ENCODE data around the gene SLC5A4. TPM values are rescaled to one million over a fixed set of nuclear protein-coding genes. Genes with fewer than 3 reads are reported as not detected.

Gene SLC5A4
- total and polyA plus RNA-seq, 2 donors (not counting 1 experiment from before 2014, with no cell fraction given) = not detected

DNA sequence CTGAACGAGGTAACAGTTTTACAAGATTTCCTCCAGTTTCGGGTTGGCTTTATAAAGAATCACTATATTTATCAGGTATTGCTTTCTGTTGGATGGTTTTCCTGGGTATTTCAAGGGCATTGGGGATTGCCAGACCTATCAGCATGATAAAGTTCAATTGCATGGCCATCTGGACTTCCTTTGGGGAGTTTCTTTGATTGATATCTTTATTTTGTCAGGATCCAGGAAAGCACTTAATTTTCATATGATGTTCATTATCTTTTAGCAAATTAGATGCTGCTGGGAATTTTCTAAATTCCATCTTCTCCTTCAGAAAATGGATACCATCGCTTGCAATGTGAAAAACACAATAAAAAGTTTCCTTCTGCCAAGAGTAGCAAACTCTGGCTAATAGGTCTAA is 71.5 kb downstream of the SLC5A4 start:
- no peaks in the 10 kb centered on the region for H3K4me1 Mint-ChIP-seq
- Histone ChIP-seq H3K4me1 (ENCODE audit: control insufficient read depth in 2 of 2, insufficient read depth in 2 of 2, low read length in 2 of 2) (no peaks in the 10 kb centered on the region), H3K4me3 (ENCODE audit: control extremely low read depth in 1 of 5, extremely low read depth in 1 of 5, insufficient read depth in 1 of 5, low read depth in 2 of 5, low read length in 4 of 5) (no peak overlapping the region), H4K20me1 (ENCODE audit: control insufficient read depth, insufficient read depth, low read length, poor library complexity, severe bottlenecking) (no peaks in the 10 kb centered on the region), H3K36me3 (replicated peaks in 1 of 2; ENCODE audit: control extremely low read depth in 1 of 2, control insufficient read depth in 1 of 2, extremely low read depth in 1 of 2, insufficient read depth in 2 of 2, low read length in 1 of 2) (no peaks in the 10 kb centered on the region), H3K9ac (ENCODE audit: low read length) (no peak overlapping the region), H2AFZ (ENCODE audit: insufficient read depth, low read depth, low read length, poor library complexity, severe bottlenecking) (no peak overlapping the region), H3K79me2 (ENCODE audit: control insufficient read depth, insufficient read depth, low read length) (no peaks in the 10 kb centered on the region), H3K27ac (ENCODE audit: low read length in 2 of 2) (no peak overlapping the region), H3K27me3 (replicated peaks in 1 of 4; ENCODE audit: control extremely low read depth in 1 of 4, control insufficient read depth in 3 of 4, insufficient read depth in 4 of 4, low read length in 3 of 4) (peaks cover 0 to 3% (median 0%) of the 10 kb centered on the region in 4 experiments), H3K4me2 (replicated peaks; ENCODE audit: low read depth, low read length, poor library complexity, severe bottlenecking) (no peak overlapping the region), H3K9me3 (ENCODE audit: control extremely low read depth in 1 of 3, control insufficient read depth in 2 of 3, insufficient read depth in 1 of 3, low read length in 2 of 3) (no peaks in the 10 kb centered on the region)
- TF ChIP-seq EZH2 (IDR thresholded peaks at IDR 0.05; ENCODE audit: borderline replicate concordance, insufficient read depth, low read depth, low read length, poor library complexity, severe bottlenecking) = no peak
- TF ChIP-seq, protein P1, sequence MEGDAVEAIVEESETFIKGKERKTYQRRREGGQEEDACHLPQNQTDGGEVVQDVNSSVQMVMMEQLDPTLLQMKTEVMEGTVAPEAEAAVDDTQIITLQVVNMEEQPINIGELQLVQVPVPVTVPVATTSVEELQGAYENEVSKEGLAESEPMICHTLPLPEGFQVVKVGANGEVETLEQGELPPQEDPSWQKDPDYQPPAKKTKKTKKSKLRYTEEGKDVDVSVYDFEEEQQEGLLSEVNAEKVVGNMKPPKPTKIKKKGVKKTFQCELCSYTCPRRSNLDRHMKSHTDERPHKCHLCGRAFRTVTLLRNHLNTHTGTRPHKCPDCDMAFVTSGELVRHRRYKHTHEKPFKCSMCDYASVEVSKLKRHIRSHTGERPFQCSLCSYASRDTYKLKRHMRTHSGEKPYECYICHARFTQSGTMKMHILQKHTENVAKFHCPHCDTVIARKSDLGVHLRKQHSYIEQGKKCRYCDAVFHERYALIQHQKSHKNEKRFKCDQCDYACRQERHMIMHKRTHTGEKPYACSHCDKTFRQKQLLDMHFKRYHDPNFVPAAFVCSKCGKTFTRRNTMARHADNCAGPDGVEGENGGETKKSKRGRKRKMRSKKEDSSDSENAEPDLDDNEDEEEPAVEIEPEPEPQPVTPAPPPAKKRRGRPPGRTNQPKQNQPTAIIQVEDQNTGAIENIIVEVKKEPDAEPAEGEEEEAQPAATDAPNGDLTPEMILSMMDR (IDR thresholded peaks at IDR 0.05) = no peak
- H3K9me3 Mint-ChIP-seq (ENCODE audit: insufficient read depth) = no peaks in the 10 kb centered on the region
- DNase-seq (no peak), ATAC-seq (ENCODE audit: low read depth) (no peak)
- no peak overlapping the region for H3K27ac Mint-ChIP-seq
- ChIA-PET POLR2A (no interaction called here), CTCF (no interaction called here)
- WGBS (ENCODE audit: insufficient coverage) = 100% methylated on average over 1 of the region's 3 CpGs
- no peak overlapping the region for H3K4me3 Mint-ChIP-seq
- H3K27me3 Mint-ChIP-seq = peaks cover 25% of the 10 kb centered on the region
- intact Hi-C loops (cut with micrococcal nuclease) = no loop called here

GRCh38 chr22:32181043-32181442 is 74.1 kb downstream of the SLC5A4 start:
- no peak overlapping the region for H3K27ac Mint-ChIP-seq
- CTCF ChIA-PET = no interaction called here

More at GRCh38 chr22:32181043-32181442, 74.1 kb downstream of the SLC5A4 start:
- no peaks in the 10 kb centered on the region for H3K79me2 ChIP-seq (ENCODE audit: control insufficient read depth, insufficient read depth, low read length)
- no peak overlapping the region for H3K4me2 ChIP-seq (replicated peaks; ENCODE audit: low read depth, low read length, poor library complexity, severe bottlenecking)
- peaks cover 0 to 10% (median 0%) of the 10 kb centered on the region in 4 experiments for H3K27me3 ChIP-seq (replicated peaks in 1 of 4; ENCODE audit: control extremely low read depth in 1 of 4, control insufficient read depth in 3 of 4, insufficient read depth in 4 of 4, low read length in 3 of 4)
- H3K4me1 ChIP-seq (ENCODE audit: control insufficient read depth in 2 of 2, insufficient read depth in 2 of 2, low read length in 2 of 2) = peaks cover 0 to 3% of the 10 kb centered on the region in 2 donors
- no peak overlapping the region for H3K4me3 ChIP-seq (ENCODE audit: control extremely low read depth in 1 of 5, extremely low read depth in 1 of 5, insufficient read depth in 1 of 5, low read depth in 2 of 5, low read length in 4 of 5)
- Mint-ChIP-seq H3K4me3 (no peak overlapping the region), H3K27me3 (peaks cover 23% of the 10 kb centered on the region), H3K4me1 (no peaks in the 10 kb centered on the region), H3K9me3 (ENCODE audit: insufficient read depth) (no peaks in the 10 kb centered on the region)
- ATAC-seq (ENCODE audit: low read depth) = no peak
- TF ChIP-seq, protein P1 (IDR thresholded peaks at IDR 0.05) = no peak
- no peak for TF ChIP-seq EZH2 (IDR thresholded peaks at IDR 0.05; ENCODE audit: borderline replicate concordance, insufficient read depth, low read depth, low read length, poor library complexity, severe bottlenecking)
- no peak overlapping the region for H3K27ac ChIP-seq (ENCODE audit: low read length in 2 of 2)
- no peaks in the 10 kb centered on the region for H3K36me3 ChIP-seq (replicated peaks in 1 of 2; ENCODE audit: control extremely low read depth in 1 of 2, control insufficient read depth in 1 of 2, extremely low read depth in 1 of 2, insufficient read depth in 2 of 2, low read length in 1 of 2)
- DNase-seq = no peak
- WGBS (ENCODE audit: insufficient coverage) = 71% methylated on average over 2 of the region's 6 CpGs
- H4K20me1 ChIP-seq (ENCODE audit: control insufficient read depth, insufficient read depth, low read length, poor library complexity, severe bottlenecking) = no peaks in the 10 kb centered on the region
- POLR2A ChIA-PET = no interaction called here
- H2AFZ ChIP-seq (ENCODE audit: insufficient read depth, low read depth, low read length, poor library complexity, severe bottlenecking) = no peak overlapping the region
- no peaks in the 10 kb centered on the region for H3K9me3 ChIP-seq (ENCODE audit: control extremely low read depth in 1 of 3, control insufficient read depth in 2 of 3, insufficient read depth in 1 of 3, low read length in 2 of 3)
- intact Hi-C loops (cut with micrococcal nuclease) = no loop called here
- H3K9ac ChIP-seq (ENCODE audit: low read length) = no peak overlapping the region

Data from B cell (primary cell).